Sigmoid colon (tissue), 7 donors: Measurements from ENCODE around the gene IRX2. TPM values are rescaled to one million over a fixed set of nuclear protein-coding genes. Genes with fewer than 3 reads are reported as not detected.

Source experiments
- DNase-seq: peaks from one replicate; pipeline ENCODE4 v3.0.0-alpha.2; 2019
- H3K27ac ChIP-seq, 4 donors: fragments of 200-600 bp; sonication (generic); one replicate each; pipeline ENCODE4 v1.5.1; 2016 to 2019; ENCODE audit warnings: mild to moderate bottlenecking in 1 of 4
- H3K27me3 ChIP-seq, 3 donors: fragments of 200-600 bp; sonication (generic); one replicate each; pipeline ENCODE4 v1.5.1; 2019; ENCODE audit warnings: mild to moderate bottlenecking in 1 of 3
- H3K36me3 ChIP-seq, 4 donors: fragments of 200-600 bp; sonication (generic); one replicate each; pipeline ENCODE4 v1.5.1; 2016 to 2019
- H3K4me1 ChIP-seq, 4 donors: fragments of 200-600 bp; sonication (generic); one replicate each; pipeline ENCODE4 v1.5.1; 2017 to 2019
- H3K4me3 ChIP-seq, 4 donors: fragments of 200-600 bp; sonication (generic); one replicate each; pipeline ENCODE4 v1.5.1; 2017 to 2019; ENCODE audit warnings: mild to moderate bottlenecking in 2 of 4, moderate library complexity in 1 of 4
- H3K9me3 ChIP-seq, 4 donors: fragments of 200-600 bp in 3 of 4; sonication (generic) in 3 of 4; one replicate each; pipeline versions ENCODE4 v1.5.1 to v1.6.1; 2013 to 2019
- EP300 ChIP-seq, 4 donors: sonication (generic); formaldehyde crosslinking; IDR thresholded peaks; one replicate each; pipeline ENCODE4 v1.6.1; 2017; ENCODE audit warnings: antibody characterized with exemption in 4 of 4
- POLR2A ChIP-seq, 2 donors: fragments of 450-650 bp; IDR thresholded peaks; one replicate each; pipeline ENCODE4 v1.6.1; 2016; ENCODE audit warnings: antibody characterized with exemption in 2 of 2, mild to moderate bottlenecking in 2 of 2, moderate library complexity in 2 of 2
- POLR2AphosphoS5 ChIP-seq, 4 donors: sonication (generic); formaldehyde crosslinking; IDR thresholded peaks; one replicate each; pipeline ENCODE4 v1.6.1; 2017; ENCODE audit warnings: antibody characterized with exemption in 4 of 4
- WGBS, 2 donors: extraction: QIAGEN DNeasy Blood & Tissue Kit; methylation state at CpG; one replicate each; pipeline ENCODE4 v1.1.7; 2013; 5-methylcytosine and 5-hydroxymethylcytosine counted together
- intact Hi-C: fragments of 100-400 bp; cut with DNase I; formaldehyde crosslinking; loops from one replicate; pipeline ENCODE4 v1.15.1; 2023
- polyA plus RNA-seq, 3 donors: library from polyadenylated mRNA; stranded (reverse); fragments of 200-250 nt; gene quantifications; one replicate each; pipeline ENCODE4 v1.2.3, GENCODE V29; 2013
- total RNA-seq, 4 donors: library from RNA; depleted of rRNA; stranded (reverse); fragments of >200 nt; gene quantifications; one replicate each; pipeline ENCODE4 v1.1.0, GENCODE V29; 2016
- TF ChIP-seq, protein P1 (sequence below), 4 experiments: fragments of 450-650 bp in 3 of 4; fragments of 200-600 bp in 1 of 4; IDR thresholded peaks; one replicate each; pipeline ENCODE4 v1.5.1; 2016 to 2019; ENCODE audit warnings: antibody characterized with exemption in 4 of 4, mild to moderate bottlenecking in 3 of 4, moderate library complexity in 2 of 4
- donor health status: healthy with polysubstance abuse.
- donor health status: Bipolar disorder and iron deficiency.
- donor health status: healthy.

IRX2 gene
- total and polyA plus RNA-seq, 7 donors: 0.03 TPM; not detected in 6

DNA sequence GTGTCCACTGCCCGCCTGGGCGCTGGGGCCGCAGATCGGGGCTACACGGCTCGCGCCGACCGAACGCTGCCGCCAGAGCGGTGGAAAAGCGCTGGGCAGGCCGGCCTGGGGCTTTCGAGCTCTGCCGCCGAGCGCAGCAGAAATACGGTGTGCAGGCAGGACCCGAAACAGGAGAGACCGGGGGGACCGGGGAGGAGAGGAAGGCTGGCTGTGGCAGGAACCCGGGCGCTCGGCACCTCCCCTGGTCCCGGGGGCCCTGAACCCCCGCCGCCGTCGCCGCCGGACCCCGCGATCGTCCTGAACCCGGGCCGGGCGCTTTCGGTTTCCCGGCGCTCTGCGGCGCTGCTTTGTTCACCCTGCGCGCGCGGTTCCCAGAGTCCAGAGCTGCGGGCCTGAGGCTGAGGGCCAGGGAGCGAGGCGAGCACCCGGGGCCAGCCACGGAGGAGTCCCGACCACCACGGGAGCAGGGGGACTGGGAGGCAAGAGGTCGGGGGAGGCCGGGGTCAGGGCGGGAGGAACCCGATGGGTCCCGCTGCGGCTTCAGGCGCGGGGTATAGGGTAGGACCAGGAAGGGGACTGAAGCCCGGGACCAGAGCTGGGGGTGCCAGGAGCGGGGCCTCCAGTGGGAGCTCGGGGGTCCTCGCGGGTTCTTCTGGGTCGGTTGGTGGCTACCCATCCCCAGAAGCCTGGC lies 12.0 kb downstream of the IRX2 start:
- intact Hi-C loops: no loop called here
- peaks cover 45 to 99% (median 79%) of the 10 kb centered on the region in 3 donors for H3K27me3 ChIP-seq
- no peak overlapping the region for H3K27ac ChIP-seq
- H3K36me3 ChIP-seq: no peaks in the 10 kb centered on the region
- 3 to 12% methylated on average over 68 of the region's 68 CpGs for WGBS, 2 donors
- H3K4me1 ChIP-seq: peaks cover 0 to 22% (median 15%) of the 10 kb centered on the region in 4 donors
- H3K9me3 ChIP-seq: no peaks in the 10 kb centered on the region
- peak overlapping the region; percentile 10 to 61 (median 46) for H3K4me3 ChIP-seq
- TF ChIP-seq POLR2AphosphoS5 (IDR thresholded peaks at IDR 0.05): no peak
- TF ChIP-seq EP300 (IDR thresholded peaks at IDR 0.05): no peak
- TF ChIP-seq, protein P1, sequence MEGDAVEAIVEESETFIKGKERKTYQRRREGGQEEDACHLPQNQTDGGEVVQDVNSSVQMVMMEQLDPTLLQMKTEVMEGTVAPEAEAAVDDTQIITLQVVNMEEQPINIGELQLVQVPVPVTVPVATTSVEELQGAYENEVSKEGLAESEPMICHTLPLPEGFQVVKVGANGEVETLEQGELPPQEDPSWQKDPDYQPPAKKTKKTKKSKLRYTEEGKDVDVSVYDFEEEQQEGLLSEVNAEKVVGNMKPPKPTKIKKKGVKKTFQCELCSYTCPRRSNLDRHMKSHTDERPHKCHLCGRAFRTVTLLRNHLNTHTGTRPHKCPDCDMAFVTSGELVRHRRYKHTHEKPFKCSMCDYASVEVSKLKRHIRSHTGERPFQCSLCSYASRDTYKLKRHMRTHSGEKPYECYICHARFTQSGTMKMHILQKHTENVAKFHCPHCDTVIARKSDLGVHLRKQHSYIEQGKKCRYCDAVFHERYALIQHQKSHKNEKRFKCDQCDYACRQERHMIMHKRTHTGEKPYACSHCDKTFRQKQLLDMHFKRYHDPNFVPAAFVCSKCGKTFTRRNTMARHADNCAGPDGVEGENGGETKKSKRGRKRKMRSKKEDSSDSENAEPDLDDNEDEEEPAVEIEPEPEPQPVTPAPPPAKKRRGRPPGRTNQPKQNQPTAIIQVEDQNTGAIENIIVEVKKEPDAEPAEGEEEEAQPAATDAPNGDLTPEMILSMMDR (IDR thresholded peaks at IDR 0.05): no peak
- no peak for TF ChIP-seq POLR2A (IDR thresholded peaks at IDR 0.05)
- DNase-seq: no peak

DNA sequence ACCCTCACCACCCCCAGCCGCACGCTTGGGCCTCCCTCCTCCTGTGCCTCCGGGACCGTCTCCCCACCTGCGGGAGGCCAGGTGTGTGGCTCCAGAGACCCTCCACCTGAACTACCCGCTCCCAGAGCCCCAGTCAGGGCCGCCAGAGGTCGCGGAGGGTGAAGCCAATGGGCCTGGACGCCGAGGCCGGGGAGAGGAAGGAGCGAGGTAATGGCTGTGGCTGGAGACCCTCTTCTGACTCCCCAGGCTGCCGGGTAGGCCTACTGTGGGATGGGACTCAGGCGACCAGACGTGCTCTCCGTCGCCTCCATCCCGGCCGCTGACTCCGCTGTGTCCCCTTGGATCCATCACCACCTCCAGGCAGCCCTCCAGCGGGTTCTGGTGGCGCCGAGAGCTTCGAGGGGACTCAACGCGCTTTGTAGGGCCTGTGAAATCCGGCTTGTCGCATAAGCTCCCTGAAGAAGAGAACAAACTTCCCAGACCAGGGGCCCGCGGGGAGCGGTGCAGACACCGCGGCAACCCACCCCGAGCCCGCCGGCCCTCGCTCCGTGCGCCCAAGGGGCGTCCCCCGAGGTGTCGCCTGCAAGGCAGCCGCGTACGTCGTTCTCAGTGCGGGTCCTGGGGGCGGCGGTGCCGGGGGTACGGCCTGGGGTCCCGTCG lies 12.6 kb downstream of the IRX2 start:
- Histone ChIP-seq H3K27ac (no peak overlapping the region), H3K27me3 (peaks cover 45 to 95% (median 72%) of the 10 kb centered on the region in 3 donors), H3K4me1 (peaks cover 0 to 22% (median 15%) of the 10 kb centered on the region in 4 donors), H3K4me3 (peak overlapping the region in 3 of 4 donors; percentile 39 to 61 (median 53)), H3K36me3 (no peaks in the 10 kb centered on the region), H3K9me3 (no peaks in the 10 kb centered on the region)
- DNase-seq: no peak
- 7 to 30% methylated on average over 54 of the region's 54 CpGs for WGBS, 2 donors
- intact Hi-C loops: no loop called here
- TF ChIP-seq POLR2A (IDR thresholded peaks at IDR 0.05): no peak
- TF ChIP-seq, protein P1 (IDR thresholded peaks at IDR 0.05): no peak
- TF ChIP-seq POLR2AphosphoS5 (IDR thresholded peaks at IDR 0.05): no peak
- TF ChIP-seq EP300 (IDR thresholded peaks at IDR 0.05): no peak

DNA sequence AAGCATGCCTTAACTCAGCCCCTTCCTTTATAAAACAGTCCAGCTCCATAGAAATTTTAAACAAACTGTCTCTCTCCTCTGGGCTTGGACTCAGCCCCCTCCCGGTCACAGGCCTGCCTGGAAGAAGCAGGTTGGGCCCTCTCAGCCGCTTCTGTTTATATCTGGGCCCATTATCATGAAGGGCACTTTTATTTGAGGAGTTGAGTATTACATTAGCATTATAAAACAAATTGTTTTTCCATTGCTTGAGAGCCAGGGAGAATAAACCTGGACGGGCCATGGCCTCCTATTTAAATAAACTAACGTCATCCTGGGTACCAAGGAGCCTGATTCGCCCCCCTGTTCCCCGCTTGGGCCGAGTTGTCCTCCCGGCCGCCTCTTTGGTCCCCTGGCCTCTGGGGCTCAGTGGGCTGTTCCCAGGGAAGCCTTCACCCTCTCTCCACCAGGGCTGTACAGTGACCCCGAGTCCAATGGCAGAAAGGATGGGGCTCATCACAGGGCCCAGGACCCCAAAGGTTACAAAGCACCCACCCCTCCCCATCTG lies 13.2 kb downstream of the IRX2 start:
- Histone ChIP-seq H3K9me3 (no peaks in the 10 kb centered on the region), H3K27ac (no peak overlapping the region), H3K36me3 (no peaks in the 10 kb centered on the region), H3K4me1 (peaks cover 0 to 22% (median 15%) of the 10 kb centered on the region in 4 donors), H3K27me3 (peaks cover 40 to 91% (median 66%) of the 10 kb centered on the region in 3 donors), H3K4me3 (no peak overlapping the region)
- intact Hi-C loops: no loop called here
- TF ChIP-seq POLR2A (IDR thresholded peaks at IDR 0.05) (no peak), EP300 (IDR thresholded peaks at IDR 0.05) (no peak), POLR2AphosphoS5 (IDR thresholded peaks at IDR 0.05) (no peak)
- TF ChIP-seq, protein P1 (IDR thresholded peaks at IDR 0.05): no peak
- WGBS, 2 donors: 13 to 29% methylated on average over 10 of the region's 10 CpGs
- no peak for DNase-seq

DNA sequence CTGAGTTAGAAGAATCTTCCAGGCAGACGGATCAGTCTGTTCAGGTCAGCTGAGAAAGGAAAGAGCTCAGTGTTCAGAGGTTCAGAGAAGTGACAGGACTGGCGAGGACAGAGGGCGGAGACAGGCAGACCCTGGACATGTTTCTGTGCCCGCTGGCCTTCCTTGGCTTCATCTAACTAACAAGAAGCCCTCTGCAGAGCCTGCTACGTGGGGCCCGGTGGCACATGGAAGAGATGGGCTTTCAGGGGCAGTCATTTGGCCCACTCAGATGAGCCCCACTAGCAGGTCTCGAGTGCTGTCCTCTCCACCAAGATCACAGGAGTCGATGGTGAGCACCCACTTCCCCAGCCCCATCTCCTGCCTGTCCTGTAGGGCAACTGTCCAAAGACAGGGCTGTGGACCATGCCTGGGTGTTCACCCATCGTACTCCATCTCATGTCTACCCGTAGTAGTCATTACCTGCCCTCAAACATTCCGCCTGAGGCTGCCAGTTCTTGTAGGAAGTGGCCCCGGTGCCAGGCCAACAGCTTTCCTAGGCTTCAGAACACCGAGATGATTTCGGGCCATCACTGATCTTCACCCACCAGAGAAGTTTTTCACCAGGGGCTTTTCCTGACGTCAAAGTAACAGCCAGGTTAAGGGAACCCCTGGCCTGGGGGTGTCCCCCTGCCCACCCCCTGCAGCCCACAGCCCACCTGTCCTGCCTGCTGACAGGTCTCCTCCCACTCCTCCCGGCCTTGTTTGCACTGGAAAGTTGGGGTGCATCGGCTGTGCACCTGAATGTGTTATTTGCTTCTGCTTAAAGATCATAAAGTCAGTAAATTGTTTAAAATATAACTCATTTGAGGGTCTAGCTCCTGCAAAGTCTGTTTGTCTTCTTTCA lies 14.0 kb downstream of the IRX2 start:
- intact Hi-C loops: no loop called here
- peak; percentile 22 for DNase-seq
- TF ChIP-seq POLR2A (IDR thresholded peaks at IDR 0.05) (no peak), EP300 (IDR thresholded peaks at IDR 0.05) (no peak), POLR2AphosphoS5 (IDR thresholded peaks at IDR 0.05) (no peak)
- TF ChIP-seq, protein P1 (IDR thresholded peaks at IDR 0.05): no peak
- WGBS, 2 donors: 73 to 74% methylated on average over 17 of the region's 17 CpGs
- Histone ChIP-seq H3K9me3 (no peaks in the 10 kb centered on the region), H3K4me1 (peaks cover 0 to 22% (median 15%) of the 10 kb centered on the region in 4 donors), H3K27ac (no peak overlapping the region), H3K27me3 (peaks cover 33 to 91% (median 60%) of the 10 kb centered on the region in 3 donors), H3K4me3 (no peak overlapping the region), H3K36me3 (no peaks in the 10 kb centered on the region)
